ENCODE data around the gene DAO. TPM values are rescaled to one million over a fixed set of nuclear protein-coding genes. Genes with fewer than 3 reads are reported as not detected.
A peak's percentile ranks its signal among the peaks of the same experiment; 100 is the strongest.

The DAO gene
- total and polyA plus RNA-seq, 8 donors: not detected

DNA sequence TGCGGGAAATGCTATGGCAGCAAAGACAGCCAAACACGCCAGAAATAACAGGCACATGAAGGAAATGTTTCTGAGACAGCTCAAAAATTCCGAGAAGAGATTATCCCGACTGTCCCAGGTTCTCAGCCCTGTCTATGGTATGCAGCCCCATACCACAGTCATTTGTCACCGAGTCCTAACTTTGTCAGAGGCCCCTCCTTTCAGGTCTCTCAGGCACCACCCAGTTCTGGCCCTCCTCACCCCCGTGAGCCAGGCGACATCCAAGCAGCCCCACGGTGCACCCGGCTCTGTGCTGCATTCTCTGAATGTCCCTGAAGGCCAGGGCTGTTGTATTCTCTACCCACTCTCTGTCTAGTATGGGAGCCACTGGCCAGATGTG is 46.5 kb upstream of the DAO start:
- intact Hi-C loops (cut with DNase I): no loop called here
- DNase-seq (no peak), ATAC-seq (peak; percentile 29 to 50 (median 32)), FAIRE-seq (no peak)
- H3K27me3 ChIP-seq: no peaks in the 10 kb centered on the region
- TF ChIP-seq, protein P1, sequence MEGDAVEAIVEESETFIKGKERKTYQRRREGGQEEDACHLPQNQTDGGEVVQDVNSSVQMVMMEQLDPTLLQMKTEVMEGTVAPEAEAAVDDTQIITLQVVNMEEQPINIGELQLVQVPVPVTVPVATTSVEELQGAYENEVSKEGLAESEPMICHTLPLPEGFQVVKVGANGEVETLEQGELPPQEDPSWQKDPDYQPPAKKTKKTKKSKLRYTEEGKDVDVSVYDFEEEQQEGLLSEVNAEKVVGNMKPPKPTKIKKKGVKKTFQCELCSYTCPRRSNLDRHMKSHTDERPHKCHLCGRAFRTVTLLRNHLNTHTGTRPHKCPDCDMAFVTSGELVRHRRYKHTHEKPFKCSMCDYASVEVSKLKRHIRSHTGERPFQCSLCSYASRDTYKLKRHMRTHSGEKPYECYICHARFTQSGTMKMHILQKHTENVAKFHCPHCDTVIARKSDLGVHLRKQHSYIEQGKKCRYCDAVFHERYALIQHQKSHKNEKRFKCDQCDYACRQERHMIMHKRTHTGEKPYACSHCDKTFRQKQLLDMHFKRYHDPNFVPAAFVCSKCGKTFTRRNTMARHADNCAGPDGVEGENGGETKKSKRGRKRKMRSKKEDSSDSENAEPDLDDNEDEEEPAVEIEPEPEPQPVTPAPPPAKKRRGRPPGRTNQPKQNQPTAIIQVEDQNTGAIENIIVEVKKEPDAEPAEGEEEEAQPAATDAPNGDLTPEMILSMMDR (IDR thresholded peaks at IDR 0.05): no peak
- WGBS, 2 donors: 66 to 72% methylated on average over 9 of the region's 9 CpGs
- peaks cover 0 to 14% (median 0%) of the 10 kb centered on the region in 3 donors for H3K4me1 ChIP-seq
- peaks cover 0 to 5% (median 0%) of the 10 kb centered on the region in 3 donors for H3K36me3 ChIP-seq
- H3K4me3 ChIP-seq: no peak overlapping the region
- H3K9me3 ChIP-seq: no peaks in the 10 kb centered on the region
- peak overlapping the region in 3 of 4 donors; percentile 8 to 48 (median 48) for H3K27ac ChIP-seq

- ATAC-seq: peak in 3 of 4 donors; percentile 41 to 50 (median 45)
- Histone ChIP-seq H3K4me3 (no peak overlapping the region), H3K36me3 (peaks cover 0 to 5% (median 0%) of the 10 kb centered on the region in 3 donors), H3K27ac (peak overlapping the region in 3 of 4 donors; percentile 8 to 48 (median 48)), H3K4me1 (peaks cover 1 to 19% (median 2%) of the 10 kb centered on the region in 3 donors), H3K27me3 (no peaks in the 10 kb centered on the region), H3K9me3 (no peaks in the 10 kb centered on the region)
- TF ChIP-seq, protein P1 (IDR thresholded peaks at IDR 0.05): no peak
- peak in 2 of 6 donors; percentile 32 to 46 for DNase-seq
- FAIRE-seq: no peak
- 66 to 75% methylated on average over 12 of the region's 12 CpGs for WGBS, 2 donors
- intact Hi-C loops (cut with DNase I): no loop called here
These were observed 46.0 kb upstream of the DAO start for GRCh38 chr12:108833757-108834472.

- TF ChIP-seq, protein P1 (IDR thresholded peaks at IDR 0.05): no peak
- Histone ChIP-seq H3K9me3 (no peaks in the 10 kb centered on the region), H3K4me3 (no peak overlapping the region), H3K27me3 (no peaks in the 10 kb centered on the region), H3K27ac (no peak overlapping the region), H3K4me1 (peaks cover 13 to 34% (median 15%) of the 10 kb centered on the region in 3 donors), H3K36me3 (no peaks in the 10 kb centered on the region)
- 79 to 86% methylated on average over 7 of the region's 7 CpGs for WGBS, 2 donors
- no peak for DNase-seq
- intact Hi-C loops (cut with DNase I): no loop called here
- ATAC-seq: no peak
- peak; percentile 99 for FAIRE-seq
These were observed 43.8 kb upstream of the DAO start for GRCh38 chr12:108835860-108836634.

GRCh38 chr12:108837239-108837638 is 42.7 kb upstream of the DAO start:
- FAIRE-seq (no peak), DNase-seq (no peak), ATAC-seq (no peak)
- TF ChIP-seq, protein P1 (IDR thresholded peaks at IDR 0.05): no peak
- WGBS, 2 donors: 83 to 87% methylated on average over 8 of the region's 8 CpGs
- Histone ChIP-seq H3K36me3 (no peaks in the 10 kb centered on the region), H3K27ac (peak overlapping the region in 1 of 4 donors; percentile 76), H3K4me3 (no peak overlapping the region), H3K9me3 (no peaks in the 10 kb centered on the region), H3K4me1 (peaks cover 13 to 34% (median 15%) of the 10 kb centered on the region in 3 donors), H3K27me3 (no peaks in the 10 kb centered on the region)
- intact Hi-C loops (cut with DNase I): no loop called here
